PFSK-1 (cell line): ENCODE results near the gene RNF145.

Source experiments
- FOXP2 ChIP-seq: optimal IDR thresholded peaks from 2 replicates; pipeline ENCODE3; 2011; ENCODE audit warnings: borderline replicate concordance, control low read depth, inconsistent platforms; ENCODE audit not compliant: insufficient read depth; ENCODE audit errors: extremely low read length, extremely low read depth
- POLR2AphosphoS5 ChIP-seq: IDR thresholded peaks from 2 replicates; pipeline ENCODE4 v1.6.1; 2012; ENCODE audit warnings: low read depth, mild to moderate bottlenecking, control low read depth, low read length, moderate library complexity
- REST ChIP-seq, 2 experiments: IDR thresholded peaks; 2 replicates each; pipeline versions ENCODE4 v1.6.1 to v1.8.0; 2011 to 2012; ENCODE audit warnings: low read depth in 2 of 2, low read length in 2 of 2, control low read depth in 1 of 2, inconsistent platforms in 1 of 2, mild to moderate bottlenecking in 1 of 2, moderate library complexity in 1 of 2; ENCODE audit not compliant: insufficient read depth in 1 of 2
- SIN3A ChIP-seq: IDR thresholded peaks from 2 replicates; pipeline ENCODE4 v1.6.1; 2012; ENCODE audit warnings: mild to moderate bottlenecking, low read length, moderate library complexity, borderline replicate concordance; ENCODE audit not compliant: insufficient read depth
- TAF1 ChIP-seq: IDR thresholded peaks from 2 replicates; pipeline ENCODE4 v1.6.1; 2012; ENCODE audit warnings: low read length, control low read depth, borderline replicate concordance; ENCODE audit not compliant: insufficient read depth

The RNF145 gene

DNA sequence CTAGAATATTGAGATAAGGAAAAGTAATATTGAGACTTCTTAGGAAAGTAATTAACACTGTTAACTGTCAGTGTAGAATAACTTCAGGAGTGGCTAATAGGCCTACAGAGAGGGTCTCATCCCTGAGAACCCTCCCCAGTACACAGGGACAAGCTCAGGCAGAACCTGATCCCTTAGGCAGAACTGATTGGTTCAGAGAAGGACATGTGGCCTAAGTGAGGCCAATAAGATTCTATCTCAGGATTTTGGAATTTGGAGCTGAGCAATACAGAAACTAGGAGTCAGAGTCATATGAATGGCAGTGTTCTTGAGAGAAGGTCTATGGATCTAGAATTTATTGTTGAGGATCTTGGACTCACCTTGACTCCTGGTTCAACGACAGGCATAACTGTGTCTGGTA is 42.8 kb upstream of the RNF145 start:
- TF ChIP-seq FOXP2, result no peak
- no peak for TF ChIP-seq POLR2AphosphoS5
- no peak for TF ChIP-seq TAF1

DNA sequence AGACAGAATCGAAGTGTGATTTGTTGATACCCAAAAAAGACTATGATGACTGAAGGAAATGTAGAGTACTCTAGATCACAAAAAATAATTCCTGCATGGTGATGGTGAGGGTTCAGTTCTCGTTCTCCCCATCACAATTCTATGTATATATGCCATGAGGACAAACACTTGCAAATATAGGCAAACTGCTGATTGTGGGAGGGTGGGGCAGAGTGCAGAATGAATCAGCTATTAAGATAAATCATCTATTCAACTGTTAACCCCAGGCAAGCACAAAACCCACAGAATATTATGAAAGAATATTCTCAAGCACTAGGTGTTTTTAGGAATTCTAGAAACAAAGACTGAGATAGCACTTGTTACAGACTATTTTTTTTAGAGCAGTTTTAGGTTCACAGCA is 39.8 kb upstream of the RNF145 start:
- no peak for TF ChIP-seq POLR2AphosphoS5
- TF ChIP-seq FOXP2, result no peak
- no peak for TF ChIP-seq TAF1
- no peak for TF ChIP-seq SIN3A
- TF ChIP-seq REST (IDR thresholded peaks at IDR 0.05; ENCODE audit: insufficient read depth in 1 of 2, low read depth in 2 of 2, low read length in 2 of 2), result no peak

GRCh38 chr5:159244890-159245289 is 35.5 kb upstream of the RNF145 start:
- no peak for TF ChIP-seq REST (IDR thresholded peaks at IDR 0.05; ENCODE audit: insufficient read depth in 1 of 2, low read depth in 2 of 2, low read length in 2 of 2)
- no peak for TF ChIP-seq SIN3A
- no peak for TF ChIP-seq FOXP2
- TF ChIP-seq POLR2AphosphoS5, result no peak

- no peak for TF ChIP-seq REST (IDR thresholded peaks at IDR 0.05; ENCODE audit: insufficient read depth in 1 of 2, low read depth in 2 of 2, low read length in 2 of 2)
- TF ChIP-seq TAF1, result no peak
- TF ChIP-seq POLR2AphosphoS5, result no peak
- no peak for TF ChIP-seq SIN3A
- no peak for TF ChIP-seq FOXP2
Measured at GRCh38 chr5:159244163-159244562, 34.8 kb upstream of the RNF145 start.

GRCh38 chr5:159243385-159243784 is 34.0 kb upstream of the RNF145 start:
- TF ChIP-seq FOXP2 (no peak), SIN3A (no peak), POLR2AphosphoS5 (no peak), REST (IDR thresholded peaks at IDR 0.05; ENCODE audit: insufficient read depth in 1 of 2, low read depth in 2 of 2, low read length in 2 of 2) (no peak), TAF1 (no peak)

GRCh38 chr5:159242656-159243055 is 33.3 kb upstream of the RNF145 start:
- TF ChIP-seq FOXP2 (no peak), TAF1 (no peak), POLR2AphosphoS5 (no peak), SIN3A (no peak), REST (IDR thresholded peaks at IDR 0.05; ENCODE audit: insufficient read depth in 1 of 2, low read depth in 2 of 2, low read length in 2 of 2) (no peak)
